GM18511 (cell line): ENCODE results near the gene TBC1D14.

Experiments used
- ATAC-seq: cut with Tn5 transposase; IDR thresholded peaks from one replicate; pipeline ENCODE4 v1.9.1; 2021; ENCODE audit warnings: mild to moderate bottlenecking, moderate library complexity; ENCODE audit not compliant: unreplicated experiment

TBC1D14 gene

GRCh38 chr4:6992728-6993677 is 83.4 kb downstream of the TBC1D14 start:
- no peak for ATAC-seq

GRCh38 chr4:6996481-6996880 is 86.9 kb downstream of the TBC1D14 start:
- no peak for ATAC-seq

- no peak for ATAC-seq
Measured at GRCh38 chr4:6999172-7000086, 89.8 kb downstream of the TBC1D14 start.

- ATAC-seq: no peak
Measured at GRCh38 chr4:7000421-7001176, 91.0 kb downstream of the TBC1D14 start.

GRCh38 chr4:7001271-7001670 is 91.6 kb downstream of the TBC1D14 start:
- ATAC-seq: no peak

- ATAC-seq: no peak
Measured at GRCh38 chr4:7002336-7002735, 92.7 kb downstream of the TBC1D14 start.

GRCh38 chr4:7003176-7003878 is 93.7 kb downstream of the TBC1D14 start:
- no peak for ATAC-seq

- ATAC-seq: no peak
Measured at GRCh38 chr4:7003879-7004240, 94.2 kb downstream of the TBC1D14 start.

GRCh38 chr4:7004331-7004730 is 94.7 kb downstream of the TBC1D14 start:
- ATAC-seq: no peak

GRCh38 chr4:7005571-7005970 is 95.9 kb downstream of the TBC1D14 start:
- ATAC-seq: no peak

GRCh38 chr4:7006411-7006810 is 96.8 kb downstream of the TBC1D14 start:
- ATAC-seq: no peak

GRCh38 chr4:7007142-7007907 is 97.7 kb downstream of the TBC1D14 start:
- ATAC-seq: no peak

- no peak for ATAC-seq
Measured at GRCh38 chr4:7007944-7008343, 98.3 kb downstream of the TBC1D14 start.

- no peak for ATAC-seq
Measured at GRCh38 chr4:7009564-7009963, 99.9 kb downstream of the TBC1D14 start.

- no peak for ATAC-seq
Measured at GRCh38 chr4:7013175-7013574, 103.5 kb downstream of the TBC1D14 start.

GRCh38 chr4:7014815-7015214 is 105.2 kb downstream of the TBC1D14 start:
- no peak for ATAC-seq

- no peak for ATAC-seq
Measured at GRCh38 chr4:7015383-7016035, 105.9 kb downstream of the TBC1D14 start.

GRCh38 chr4:7016086-7016485 is 106.5 kb downstream of the TBC1D14 start:
- no peak for ATAC-seq

- ATAC-seq: no peak
Measured at GRCh38 chr4:7016512-7016911, 106.9 kb downstream of the TBC1D14 start.
